Astrocyte of the spinal cord (primary cell): Measurements from ENCODE around the gene PIAS3.
A peak's percentile ranks its signal among the peaks of the same experiment; 100 is the strongest.
"Not testable (repeated sequence)": the region's sequence is repeated elsewhere in the genome, so short reads cannot be mapped to it uniquely, and the experiment has no call there.

ENCODE experiments used
- DNase-seq: peaks from one replicate; pipeline ENCODE4 v3.0.0; 2011; ENCODE audit warnings: low read depth, low spot score
- H3K4me3 ChIP-seq: 2 replicates; pipeline ENCODE4 v1.5.1; 2011; ENCODE audit warnings: low read depth, mild to moderate bottlenecking, low read length, moderate library complexity
- CTCF ChIP-seq: IDR thresholded peaks from 2 replicates; pipeline ENCODE4 v1.5.1; 2012; ENCODE audit warnings: low read depth, mild to moderate bottlenecking, low read length, inconsistent platforms
- in situ Hi-C: cut with HindIII; loops from 2 replicates; pipeline ENCODE4 v1.10.0; 2017; ENCODE audit warnings: low sequenced_read_pairs

The PIAS3 gene

DNA sequence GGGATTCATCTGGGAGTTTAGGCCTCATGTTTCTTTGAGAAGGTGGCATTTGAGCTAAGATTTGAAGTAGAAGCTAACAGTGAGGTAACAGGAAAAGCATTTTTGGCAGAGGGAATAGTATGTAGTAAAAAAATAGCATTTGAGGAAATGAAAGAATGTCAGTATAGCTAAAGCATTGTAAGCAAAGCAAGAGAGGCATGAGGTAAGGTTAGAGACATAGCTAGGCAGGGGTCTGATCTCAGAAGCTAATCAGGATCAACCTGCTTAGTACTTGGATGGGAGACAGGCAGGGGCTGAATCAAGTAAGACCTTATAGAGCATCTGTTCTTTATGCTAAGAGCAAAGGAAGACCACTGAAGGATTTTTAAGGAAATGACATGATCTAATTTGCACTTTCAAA, 30.9 kb downstream of the PIAS3 start:
- no peak for DNase-seq
- in situ Hi-C loops = no loop called here
- no peak overlapping the region for H3K4me3 ChIP-seq
- no peak for TF ChIP-seq CTCF

DNA sequence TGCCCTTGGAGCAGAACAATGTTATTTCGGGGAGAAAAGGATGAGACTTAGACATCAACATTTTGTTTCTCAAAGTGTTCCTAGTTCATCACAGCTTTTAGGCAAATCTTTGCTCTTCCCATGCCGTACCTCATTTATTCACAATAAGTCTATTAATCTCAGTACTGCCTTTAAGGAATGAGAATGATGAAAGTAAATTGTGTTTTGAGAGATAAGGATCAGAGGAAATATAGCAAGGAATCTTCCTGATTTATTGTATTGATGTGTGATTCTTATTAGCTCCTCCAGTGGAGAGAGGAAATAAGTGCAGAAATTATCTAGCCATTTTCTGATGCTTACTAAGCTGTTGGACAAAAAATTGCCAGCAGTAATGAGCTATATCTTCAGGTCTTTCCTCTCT, 32.9 kb downstream of the PIAS3 start:
- no peak for TF ChIP-seq CTCF
- in situ Hi-C loops = no loop called here
- no peak for DNase-seq
- H3K4me3 ChIP-seq = no peak overlapping the region

GRCh38 chr1:145824499-145824842, 34.4 kb downstream of the PIAS3 start:
- in situ Hi-C loops = no loop called here
- peak overlapping the region; percentile 87 for H3K4me3 ChIP-seq
- peak; percentile 11 for DNase-seq
- no peak for TF ChIP-seq CTCF

GRCh38 chr1:145823565-145824498, 35.0 kb downstream of the PIAS3 start, which contains the start of the genes POLR3C and RNF115:
Gene POLR3C, plus strand, starts transcription at chr1:145824200. Its CDS starts 1,577 bp downstream, at chr1:145825777.
Gene RNF115, minus strand, starts transcription at chr1:145824095. Its CDS starts 222 bp downstream, at chr1:145823873.
- DNase-seq = peak; percentile 93
- TF ChIP-seq CTCF = no peak
- in situ Hi-C loops = no loop called here
- peak within 1 kb of the TSS; percentile 87 for H3K4me3 ChIP-seq

GRCh38 chr1:145822779-145823331, 36.0 kb downstream of the PIAS3 start:
- DNase-seq, in situ Hi-C loops: not testable (repeated sequence)
- H3K4me3 ChIP-seq = peak overlapping the region; percentile 20

GRCh38 chr1:145818095-145818494, 40.8 kb downstream of the PIAS3 start:
- DNase-seq = peak; percentile 79
- in situ Hi-C loops, H3K4me3 ChIP-seq: not testable (repeated sequence)

- DNase-seq, in situ Hi-C loops, H3K4me3 ChIP-seq: not testable (repeated sequence)
Measured at GRCh38 chr1:145812977-145813810, 45.7 kb downstream of the PIAS3 start.
